Left lobe of liver (tissue), 2 donors: ENCODE results near the gene DNAJC2. TPM values are rescaled to one million over a fixed set of nuclear protein-coding genes. Genes with fewer than 3 reads are reported as not detected.

Experiments
- ATAC-seq: fragments of 200-7000 bp; cut with Tn5 transposase; one replicate; pipeline ENCODE4 v1.9.1; 2020; ENCODE audit warnings: mild to moderate bottlenecking, moderate library complexity
- DNase-seq: peaks from one replicate; pipeline ENCODE4 v3.0.0-alpha.2; 2020; ENCODE audit warnings: low spot score
- total RNA-seq: library from RNA; stranded (reverse); gene quantifications from one replicate; pipeline ENCODE4 v1.2.1, GENCODE V29; 2021
- donor health status: DM: no; HTN: no; CAD: no; lungs with moderate emphysema.
- donor health status: DM: no; HTN: yes; CAD: no.

DNAJC2 gene
- total RNA-seq = 8.5 TPM

- peak; percentile 92 for ATAC-seq
- DNase-seq = peak; percentile 87
Observed at GRCh38 chr7:103344453-103345149, at the start of gene DNAJC2. Gene DNAJC2, minus strand, starts transcription at chr7:103344767. Its CDS starts 145 bp downstream, at chr7:103344622.

- ATAC-seq = no peak
- DNase-seq = no peak
Observed at GRCh38 chr7:103391976-103392375, 47.4 kb upstream of the DNAJC2 start.

- ATAC-seq (no peak), DNase-seq (no peak)
Observed at GRCh38 chr7:103391150-103391549, 46.6 kb upstream of the DNAJC2 start.

- peak; percentile 14 for ATAC-seq
Observed at GRCh38 chr7:103389263-103389662, 44.7 kb upstream of the DNAJC2 start.

GRCh38 chr7:103388469-103389140, 44.0 kb upstream of the DNAJC2 start:
- ATAC-seq = peak; percentile 97
- DNase-seq = peak; percentile 75

More at GRCh38 chr7:103389263-103389662, 44.7 kb upstream of the DNAJC2 start:
- DNase-seq = no peak

GRCh38 chr7:103387242-103387641, 42.7 kb upstream of the DNAJC2 start:
- no peak for DNase-seq
- ATAC-seq = no peak

GRCh38 chr7:103382032-103382402, 37.5 kb upstream of the DNAJC2 start:
- DNase-seq (no peak), ATAC-seq (no peak)

GRCh38 chr7:103381280-103382031, 36.9 kb upstream of the DNAJC2 start:
- no peak for ATAC-seq
- DNase-seq = no peak

GRCh38 chr7:103380395-103381191, 36.0 kb upstream of the DNAJC2 start:
- no peak for DNase-seq
- no peak for ATAC-seq

GRCh38 chr7:103379270-103379975, 34.9 kb upstream of the DNAJC2 start:
- DNase-seq = no peak

GRCh38 chr7:103373866-103374643, 29.5 kb upstream of the DNAJC2 start:
- no peak for DNase-seq
- ATAC-seq = no peak

More at GRCh38 chr7:103379270-103379975, 34.9 kb upstream of the DNAJC2 start:
- no peak for ATAC-seq

GRCh38 chr7:103369432-103369831, 24.9 kb upstream of the DNAJC2 start:
- no peak for DNase-seq
- no peak for ATAC-seq

GRCh38 chr7:103349805-103350204, 5.2 kb upstream of the DNAJC2 start:
- no peak for ATAC-seq

GRCh38 chr7:103348959-103349358, 4.4 kb upstream of the DNAJC2 start:
- DNase-seq (no peak), ATAC-seq (no peak)

More at GRCh38 chr7:103349805-103350204, 5.2 kb upstream of the DNAJC2 start:
- DNase-seq = no peak

- DNase-seq (no peak), ATAC-seq (no peak)
Observed at GRCh38 chr7:103348452-103348851, 3.9 kb upstream of the DNAJC2 start.

- peak; percentile 79 for ATAC-seq
- DNase-seq = peak; percentile 82
Observed at GRCh38 chr7:103347507-103348267, 3.1 kb upstream of the DNAJC2 start, which contains the start of gene PSMC2. Gene PSMC2, plus strand, starts transcription at chr7:103347643. Its CDS starts 69 bp downstream, at chr7:103347712.

- DNase-seq (no peak), ATAC-seq (no peak)
Observed at GRCh38 chr7:103346396-103346795, 1.8 kb upstream of the DNAJC2 start.

- DNase-seq (peak; percentile 47), ATAC-seq (peak; percentile 6)
Observed at GRCh38 chr7:103343758-103344452, 662 bp downstream of the DNAJC2 start.
